NCI-H1092 (cell line): Measurements from ENCODE around the gene EIF4E1B.

Source experiments
- DNase-seq: peaks from one replicate; lab custom pipeline; 2025; lab: John Stamatoyannopoulos, UW

Gene EIF4E1B

GRCh38 chr5:176647030-176647842, 16.8 kb downstream of the EIF4E1B start, which contains the start of gene TSPAN17:
TSPAN17 (plus strand) TSS chr5:176647484; CDS start chr5:176647616, 132 bp downstream.
- DNase-seq, result peak; percentile 97

GRCh38 chr5:176647843-176648473, 17.5 kb downstream of the EIF4E1B start:
- DNase-seq, result no peak

GRCh38 chr5:176648474-176649194, 18.2 kb downstream of the EIF4E1B start:
- DNase-seq, result no peak

- no peak for DNase-seq
Measured at GRCh38 chr5:176650354-176650884, 19.9 kb downstream of the EIF4E1B start.

GRCh38 chr5:176651472-176651980, 21.1 kb downstream of the EIF4E1B start:
- DNase-seq, result no peak

- DNase-seq, result peak; percentile 55
Measured at GRCh38 chr5:176652136-176652535, 21.7 kb downstream of the EIF4E1B start.

- no peak for DNase-seq
Measured at GRCh38 chr5:176653401-176654385, 23.2 kb downstream of the EIF4E1B start.

- no peak for DNase-seq
Measured at GRCh38 chr5:176654856-176655255, 24.4 kb downstream of the EIF4E1B start.

- no peak for DNase-seq
Measured at GRCh38 chr5:176656467-176656990, 26.1 kb downstream of the EIF4E1B start.

- no peak for DNase-seq
Measured at GRCh38 chr5:176658007-176658599, 27.6 kb downstream of the EIF4E1B start.

- DNase-seq, result no peak
Measured at GRCh38 chr5:176658817-176659511, 28.5 kb downstream of the EIF4E1B start.

GRCh38 chr5:176659512-176659839, 29.0 kb downstream of the EIF4E1B start:
- no peak for DNase-seq

GRCh38 chr5:176659860-176660461, 29.5 kb downstream of the EIF4E1B start:
- no peak for DNase-seq

GRCh38 chr5:176660530-176660859, 30.0 kb downstream of the EIF4E1B start:
- DNase-seq, result no peak

- peak; percentile 55 for DNase-seq
Measured at GRCh38 chr5:176660860-176661641, 30.6 kb downstream of the EIF4E1B start.

- no peak for DNase-seq
Measured at GRCh38 chr5:176661676-176662075, 31.2 kb downstream of the EIF4E1B start.

- DNase-seq, result no peak
Measured at GRCh38 chr5:176662371-176663333, 32.2 kb downstream of the EIF4E1B start.

- no peak for DNase-seq
Measured at GRCh38 chr5:176663566-176663965, 33.1 kb downstream of the EIF4E1B start.
